Measurements from ENCODE around the gene ATP5MG.
"Not testable (repeated sequence)": the region's sequence is repeated elsewhere in the genome, so short reads cannot be mapped to it uniquely, and the experiment has no call there.

Gene ATP5MG, protein sequence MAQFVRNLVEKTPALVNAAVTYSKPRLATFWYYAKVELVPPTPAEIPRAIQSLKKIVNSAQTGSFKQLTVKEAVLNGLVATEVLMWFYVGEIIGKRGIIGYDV

DNA sequence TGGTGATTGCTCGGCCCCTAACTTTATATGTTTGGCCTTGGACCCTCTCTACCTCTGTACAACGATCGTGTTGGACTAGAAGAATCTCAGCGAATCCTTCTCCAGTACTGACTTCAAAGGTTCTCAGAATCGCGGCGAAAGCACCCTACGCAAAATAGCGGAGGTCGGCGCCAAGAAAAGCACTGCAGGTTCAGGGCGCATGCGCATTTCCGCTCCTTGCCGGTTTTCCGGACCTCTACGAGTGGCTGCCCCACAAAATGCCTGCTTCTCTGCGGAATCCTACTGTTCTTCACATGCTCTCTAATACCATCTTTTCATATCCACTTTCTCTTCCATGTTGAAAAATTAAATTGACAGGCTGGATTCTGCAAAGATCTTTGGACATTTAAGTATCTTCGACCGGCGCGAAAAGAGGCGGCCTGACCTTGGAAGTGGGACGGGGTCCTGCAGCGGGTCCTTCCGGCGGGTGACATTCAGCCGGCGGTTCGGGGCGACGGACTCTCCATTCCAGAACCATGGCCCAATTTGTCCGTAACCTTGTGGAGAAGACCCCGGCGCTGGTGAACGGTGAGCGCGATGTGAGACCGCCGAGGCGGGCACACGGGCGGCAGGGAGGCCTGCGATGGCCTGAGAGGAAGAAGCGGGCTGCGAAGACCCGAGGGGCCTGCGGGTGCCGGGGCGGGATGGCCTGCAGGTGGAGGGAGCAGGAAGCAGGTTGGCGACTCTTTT, at the start of gene ATP5MG:
ATP5MG (plus strand) TSS at position 456 of the 729 bp plus-strand sequence; CDS start at position 516, 60 bp downstream.
- DNase-seq, result peak; percentile 96

DNA sequence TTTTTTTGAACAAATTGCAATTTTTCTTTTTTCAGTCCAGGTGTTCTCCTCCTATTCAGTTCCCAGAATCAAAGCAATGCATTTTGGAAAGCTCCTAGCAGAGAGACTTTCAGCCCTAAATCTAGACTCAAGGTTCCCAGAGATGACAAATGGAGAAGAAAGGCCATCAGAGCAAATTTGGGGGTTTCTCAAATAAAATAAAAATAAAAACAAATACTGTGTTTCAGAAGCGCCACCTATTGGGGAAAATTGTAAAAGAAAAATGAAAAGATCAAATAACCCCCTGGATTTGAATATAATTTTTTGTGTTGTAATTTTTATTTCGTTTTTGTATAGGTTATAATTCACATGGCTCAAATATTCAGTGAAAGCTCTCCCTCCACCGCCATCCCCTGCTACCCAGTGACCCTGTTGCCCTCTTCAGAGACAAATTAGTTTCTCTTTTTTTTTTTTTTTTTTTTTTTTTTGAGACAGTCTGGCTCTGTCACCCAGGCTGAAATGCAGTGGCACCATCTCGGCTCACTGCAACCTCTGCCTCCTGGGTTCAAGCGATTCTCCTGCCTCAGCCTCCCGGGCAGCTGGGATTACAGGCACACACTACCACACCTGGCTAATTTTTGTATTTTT, 48.2 kb upstream of the ATP5MG start:
- DNase-seq, result no peak

DNA sequence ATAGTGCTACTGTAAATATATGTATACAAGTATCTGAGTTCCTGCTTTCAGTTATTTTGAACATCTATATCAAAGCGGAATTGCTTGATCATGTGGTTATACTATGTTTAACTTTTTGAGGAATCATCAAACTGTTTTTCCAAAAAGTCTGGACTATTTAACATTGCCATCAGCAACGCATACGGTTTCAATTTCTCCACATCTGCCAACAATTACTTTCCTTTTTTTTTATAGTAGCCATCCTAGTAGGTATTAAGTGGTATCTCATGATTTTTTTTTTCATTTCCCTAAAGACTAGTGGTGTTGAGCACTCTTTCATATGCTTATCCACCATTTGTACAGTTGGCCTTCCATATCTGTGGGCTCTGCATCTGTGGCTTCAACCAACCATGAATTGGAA, 43.3 kb upstream of the ATP5MG start:
- DNase-seq, result no peak

GRCh38 chr11:118359295-118359958, 42.0 kb upstream of the ATP5MG start, which contains the start of gene UBE4A:
Gene UBE4A, plus strand, starts transcription at chr11:118359600. Its CDS starts 5,481 bp downstream, at chr11:118365081.
- DNase-seq, result peak; percentile 99

GRCh38 chr11:118364956-118365615, 36.3 kb upstream of the ATP5MG start:
- no peak for DNase-seq

GRCh38 chr11:118366287-118366686, 35.1 kb upstream of the ATP5MG start:
- no peak for DNase-seq

- DNase-seq, result no peak
Measured at GRCh38 chr11:118370774-118371173, 30.6 kb upstream of the ATP5MG start.

GRCh38 chr11:118373263-118373662, 28.1 kb upstream of the ATP5MG start:
- no peak for DNase-seq

DNA sequence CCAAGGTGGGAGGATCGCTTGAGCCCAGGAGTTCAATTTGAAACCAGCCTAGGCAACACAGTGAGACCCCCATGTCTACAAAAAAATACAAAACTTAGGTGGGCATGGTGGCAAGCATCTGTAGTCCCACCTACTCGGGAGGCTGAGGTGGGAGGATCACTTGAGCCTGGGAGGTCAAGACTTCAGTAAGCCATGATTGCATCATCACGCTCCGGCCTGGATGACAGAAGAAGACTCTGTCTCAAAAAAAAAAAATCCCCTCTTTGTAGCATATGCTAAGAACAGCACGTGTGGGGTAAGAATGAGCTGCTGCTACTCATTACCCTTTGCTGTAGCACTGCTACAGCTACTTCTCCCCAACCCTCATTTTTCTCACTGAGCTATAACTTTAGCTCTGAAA, 27.5 kb upstream of the ATP5MG start:
- DNase-seq, result no peak

- no peak for DNase-seq
Measured at GRCh38 chr11:118374729-118375128, 26.7 kb upstream of the ATP5MG start.

GRCh38 chr11:118375978-118376377, 25.4 kb upstream of the ATP5MG start:
- no peak for DNase-seq

DNA sequence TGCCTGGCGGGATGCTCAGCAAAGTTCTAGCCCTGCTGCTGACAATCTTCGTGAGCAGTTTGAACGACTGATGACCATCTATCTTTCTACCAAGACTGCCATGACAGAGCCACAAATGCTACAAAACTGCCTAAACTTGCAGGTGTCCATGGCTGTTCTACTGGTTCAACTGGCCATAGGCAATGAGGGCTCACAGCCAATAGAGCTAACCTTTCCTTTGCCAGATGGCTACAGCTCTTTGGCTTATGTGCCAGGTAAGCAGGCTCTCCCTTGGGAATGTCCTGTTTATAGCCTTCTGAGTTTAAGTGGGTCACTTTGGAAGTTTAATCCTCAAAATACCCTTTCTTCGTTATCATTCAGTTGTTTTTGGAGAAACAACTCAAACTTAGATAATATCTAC, 21.9 kb upstream of the ATP5MG start:
- DNase-seq, result no peak

- DNase-seq, result no peak
Measured at GRCh38 chr11:118380571-118380970, 20.8 kb upstream of the ATP5MG start.

- no peak for DNase-seq
Measured at GRCh38 chr11:118382954-118383353, 18.5 kb upstream of the ATP5MG start.

DNA sequence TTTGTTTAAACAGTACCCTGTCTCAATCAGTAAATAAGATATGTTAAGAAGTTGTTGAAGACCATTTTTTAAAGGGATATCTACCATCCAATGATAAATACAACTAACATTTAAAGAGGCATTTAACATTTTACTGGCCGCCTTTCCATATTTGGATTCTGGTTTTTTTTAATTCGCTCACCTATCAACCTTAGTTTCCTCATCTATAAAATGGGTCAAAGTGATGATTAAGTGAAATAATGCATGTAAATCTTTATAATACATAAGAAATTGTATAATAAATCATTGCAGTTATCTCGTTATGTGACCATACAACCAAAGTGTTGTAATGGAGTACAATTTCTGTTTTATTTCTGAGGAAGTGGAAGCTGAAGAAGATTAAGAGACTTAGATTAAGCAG, 17.7 kb upstream of the ATP5MG start:
- DNase-seq, result no peak

DNA sequence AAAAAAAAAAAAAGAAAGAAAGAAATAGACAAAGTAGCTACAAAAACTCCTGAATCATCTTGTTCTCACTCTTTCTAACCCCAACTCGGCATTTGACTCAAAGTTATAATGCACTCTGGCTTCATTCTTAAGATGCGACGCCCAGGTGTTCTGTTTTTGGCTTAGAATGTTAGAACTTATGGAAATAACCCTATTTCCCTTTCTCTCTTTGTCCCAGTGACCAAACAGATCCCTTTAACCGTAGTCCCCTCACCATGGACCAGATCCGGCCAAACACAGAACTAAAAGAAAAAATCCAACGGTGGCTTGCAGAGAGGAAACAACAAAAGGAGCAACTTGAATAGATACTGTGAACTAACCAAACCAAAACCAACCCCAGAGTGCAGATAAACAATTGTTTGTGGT, 5.3 kb upstream of the ATP5MG start:
- no peak for DNase-seq

- DNase-seq, result no peak
Measured at GRCh38 chr11:118397448-118397847, 4.0 kb upstream of the ATP5MG start.

DNA sequence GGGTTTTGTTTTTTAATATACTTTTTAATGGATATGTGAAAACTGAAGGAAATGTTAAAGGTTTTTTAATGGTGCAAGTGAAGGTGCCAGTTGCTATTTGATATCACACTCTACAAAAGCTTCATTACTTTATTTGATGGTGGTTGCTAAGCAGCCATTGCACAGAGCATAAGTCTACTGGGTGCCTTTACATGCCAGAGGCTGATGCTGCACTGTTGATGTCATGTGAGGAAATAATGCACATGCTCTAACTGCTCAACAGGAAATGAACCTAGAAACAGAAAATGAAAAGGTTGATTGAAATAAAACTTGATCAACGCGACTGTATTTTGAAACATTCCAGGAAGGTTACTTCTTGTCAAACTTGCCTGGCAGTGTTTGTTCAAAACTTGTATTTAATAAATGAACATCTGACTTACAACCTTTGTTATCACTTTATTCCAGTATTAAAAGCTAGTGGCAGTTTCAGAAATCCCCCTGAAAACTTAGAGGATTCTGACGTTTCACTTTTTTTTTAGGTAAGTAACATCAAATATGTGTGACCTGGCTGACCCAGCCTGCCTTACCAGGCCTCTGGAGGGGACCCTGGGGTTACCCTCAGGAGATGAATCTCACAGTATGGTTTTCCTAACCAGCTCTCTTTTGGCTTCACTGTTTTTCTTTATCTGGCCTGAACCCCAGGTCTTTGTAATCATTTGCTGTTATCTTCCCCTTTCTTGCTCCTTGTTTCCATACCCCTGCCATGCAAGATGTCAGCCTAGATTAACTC, 2.4 kb upstream of the ATP5MG start:
- no peak for DNase-seq

DNA sequence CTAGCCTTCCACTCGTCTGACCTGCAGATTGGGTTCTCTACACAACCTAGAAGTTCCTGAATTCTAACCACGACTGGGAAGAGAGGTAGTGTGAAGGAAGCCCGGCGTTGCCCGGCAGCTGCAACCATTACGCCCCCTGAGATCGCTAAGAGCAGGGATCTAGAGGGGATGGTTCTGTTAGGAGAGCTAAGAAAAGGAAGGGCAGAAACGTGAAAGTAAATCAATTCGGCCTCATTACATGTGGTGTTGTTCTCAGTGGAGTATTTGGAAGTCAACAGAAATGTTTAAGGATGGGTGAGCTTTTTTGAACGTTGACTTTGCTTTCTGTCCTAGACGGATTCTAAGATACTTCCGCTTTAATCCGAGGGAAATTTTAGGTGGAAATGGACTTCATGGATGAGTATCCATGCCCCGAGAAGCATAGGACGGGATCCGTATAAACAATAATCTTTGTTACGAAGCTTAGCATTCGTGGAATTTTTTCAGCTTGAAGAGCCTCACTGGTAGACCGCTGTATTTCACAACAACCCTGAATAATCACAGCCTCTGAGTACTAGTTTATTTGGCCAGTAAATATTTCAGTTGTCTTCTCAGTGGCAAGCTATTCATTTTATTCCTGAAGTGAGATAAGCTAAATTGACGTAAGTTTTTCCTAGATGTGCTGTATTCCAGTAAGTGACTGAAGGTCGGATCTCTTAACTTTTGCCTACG, 629 bp downstream of the ATP5MG start:
- DNase-seq, result no peak

DNA sequence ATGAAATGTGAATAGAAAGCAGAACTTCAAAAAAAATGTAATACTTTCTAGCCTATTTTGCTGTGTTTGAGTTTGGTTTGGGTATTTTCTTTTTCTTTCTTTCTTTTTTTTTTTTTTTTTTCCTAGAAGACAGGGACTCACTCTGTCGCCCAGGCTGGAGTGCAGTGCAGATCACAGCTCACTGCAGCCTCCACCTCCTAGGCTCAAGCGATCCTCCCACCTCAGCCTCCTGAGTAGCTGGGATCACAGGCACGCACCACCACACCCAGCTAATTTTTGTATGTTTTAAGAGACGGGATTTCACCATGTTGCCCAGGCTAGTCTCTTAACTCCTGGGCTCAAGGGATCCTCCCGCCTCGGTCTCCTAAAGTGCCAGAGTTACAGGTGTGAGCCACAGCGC, 1.2 kb downstream of the ATP5MG start:
- not testable (repeated sequence) for DNase-seq

GRCh38 chr11:118406599-118407166, 5.3 kb downstream of the ATP5MG start:
- DNase-seq, result no peak

Measured in activated CD8-positive, alpha-beta memory T cell treated with anti-CD3 and anti-CD28 coated beads, Interleukin-2, amount 50 U/mL, for 48 hours (primary cell).